Upper lobe of left lung (tissue), 6 donors: ENCODE results near the gene TBC1D1. TPM values are rescaled to one million over a fixed set of nuclear protein-coding genes. Genes with fewer than 3 reads are reported as not detected.
A peak's percentile ranks its signal among the peaks of the same experiment; 100 is the strongest.

Source experiments
- ATAC-seq, 2 donors: fragments of 200-7000 bp; cut with Tn5 transposase; one replicate each; pipeline ENCODE4 v1.9.1; 2022; ENCODE audit warnings: mild to moderate bottlenecking in 2 of 2, moderate library complexity in 2 of 2; ENCODE audit not compliant: low FRiP score in 2 of 2
- DNase-seq, 2 donors: peaks; one replicate each; pipeline ENCODE4 v3.0.0-alpha.2; 2019 to 2020
- H3K27ac ChIP-seq, 4 donors: fragments of 200-600 bp; sonication (generic); one replicate each; pipeline ENCODE4 v1.5.1; 2016 to 2019
- H3K27me3 ChIP-seq, 4 donors: fragments of 200-600 bp; sonication (generic); one replicate each; pipeline ENCODE4 v1.5.1; 2017 to 2019
- H3K36me3 ChIP-seq, 4 donors: fragments of 200-600 bp; sonication (generic); one replicate each; pipeline ENCODE4 v1.5.1; 2016 to 2019
- H3K4me1 ChIP-seq, 4 donors: fragments of 200-600 bp; sonication (generic); one replicate each; pipeline ENCODE4 v1.5.1; 2018 to 2019
- H3K4me3 ChIP-seq, 4 donors: fragments of 200-600 bp; sonication (generic); one replicate each; pipeline ENCODE4 v1.5.1; 2017 to 2019; ENCODE audit warnings: mild to moderate bottlenecking in 2 of 4, moderate library complexity in 1 of 4
- H3K9me3 ChIP-seq, 4 donors: fragments of 200-600 bp; sonication (generic); one replicate each; pipeline ENCODE4 v1.5.1; 2018 to 2019
- CTCF ChIP-seq, 6 experiments: fragments of 450-650 bp in 4 of 6; fragments of 200-600 bp in 2 of 6; sonication (generic) in 2 of 6; IDR thresholded peaks; one replicate each; pipeline ENCODE4 v1.5.1; 2016 to 2019; ENCODE audit warnings: antibody characterized with exemption in 6 of 6
- EP300 ChIP-seq, 4 donors: sonication (generic); formaldehyde crosslinking; IDR thresholded peaks; one replicate each; pipeline ENCODE4 v1.5.1; 2017; ENCODE audit warnings: antibody characterized with exemption in 4 of 4, control low read depth in 2 of 4
- POLR2A ChIP-seq, 4 donors: fragments of 450-650 bp; IDR thresholded peaks; one replicate each; pipeline ENCODE4 v1.5.1; 2016 to 2017; ENCODE audit warnings: antibody characterized with exemption in 4 of 4, mild to moderate bottlenecking in 2 of 4
- POLR2AphosphoS5 ChIP-seq, 2 donors: sonication (generic); formaldehyde crosslinking; IDR thresholded peaks; one replicate each; pipeline ENCODE4 v1.5.1; 2017; ENCODE audit warnings: antibody characterized with exemption in 2 of 2
- WGBS, 2 donors: methylation state at CpG; one replicate each; pipeline ENCODE4 v1.1.5; 2017 to 2018; 5-methylcytosine and 5-hydroxymethylcytosine counted together
- total RNA-seq, 6 donors: library from RNA; depleted of rRNA in 4 of 6; stranded (reverse); fragments of >200 nt in 4 of 6; gene quantifications; one replicate each; pipeline versions ENCODE4 v1.1.0 to v1.2.1, GENCODE V29; 2016 to 2021
- donor health status: DM: no; HTN: no; CAD: no; lungs with moderate emphysema.
- donor health status: DM: no; HTN: yes; CAD: no; lungs with severe emphysema.

The TBC1D1 gene
- total RNA-seq, 6 donors from 2014 or later, result 45.1 to 68.1 (median 58.0) TPM

GRCh38 chr4:38138363-38138762 lies 247.5 kb downstream of the TBC1D1 start:
- H3K27me3 ChIP-seq, result no peaks in the 10 kb centered on the region
- DNase-seq (no peak), ATAC-seq (no peak)
- no peak overlapping the region for H3K27ac ChIP-seq
- H3K9me3 ChIP-seq, result no peaks in the 10 kb centered on the region
- TF ChIP-seq EP300 (IDR thresholded peaks at IDR 0.05) (no peak), POLR2AphosphoS5 (IDR thresholded peaks at IDR 0.05) (no peak), POLR2A (IDR thresholded peaks at IDR 0.05) (no peak), CTCF (IDR thresholded peaks at IDR 0.05) (no peak)
- H3K4me1 ChIP-seq, result no peaks in the 10 kb centered on the region
- H3K4me3 ChIP-seq, result no peak overlapping the region
- 92 to 94% methylated on average over 4 of the region's 4 CpGs for WGBS, 2 donors
- peaks cover 0 to 61% (median 22%) of the 10 kb centered on the region in 4 donors for H3K36me3 ChIP-seq

GRCh38 chr4:38139187-38139586 lies 248.3 kb downstream of the TBC1D1 start:
- Histone ChIP-seq H3K4me3 (no peak overlapping the region), H3K27me3 (no peaks in the 10 kb centered on the region), H3K27ac (no peak overlapping the region), H3K9me3 (no peaks in the 10 kb centered on the region), H3K4me1 (no peaks in the 10 kb centered on the region), H3K36me3 (peaks cover 0 to 53% (median 18%) of the 10 kb centered on the region in 4 donors)
- DNase-seq (no peak), ATAC-seq (no peak)
- TF ChIP-seq POLR2AphosphoS5 (IDR thresholded peaks at IDR 0.05) (no peak), CTCF (IDR thresholded peaks at IDR 0.05) (no peak), POLR2A (IDR thresholded peaks at IDR 0.05) (no peak), EP300 (IDR thresholded peaks at IDR 0.05) (no peak)
- 95 to 98% methylated on average over 4 of the region's 4 CpGs for WGBS, 2 donors

- H3K36me3 ChIP-seq, result peaks cover 0 to 40% (median 15%) of the 10 kb centered on the region in 4 donors
- peaks cover 0 to 6% (median 3%) of the 10 kb centered on the region in 4 donors for H3K4me1 ChIP-seq
- no peaks in the 10 kb centered on the region for H3K9me3 ChIP-seq
- H3K27me3 ChIP-seq, result no peaks in the 10 kb centered on the region
- no peak overlapping the region for H3K4me3 ChIP-seq
- H3K27ac ChIP-seq, result no peak overlapping the region
- no peak for ATAC-seq
- DNase-seq, result no peak
- 89 to 97% methylated on average over 1 of the region's 1 CpG for WGBS, 2 donors
- TF ChIP-seq CTCF (IDR thresholded peaks at IDR 0.05) (no peak), POLR2AphosphoS5 (IDR thresholded peaks at IDR 0.05) (no peak), POLR2A (IDR thresholded peaks at IDR 0.05) (no peak), EP300 (IDR thresholded peaks at IDR 0.05) (no peak)
Observed at GRCh38 chr4:38140643-38141203, 249.8 kb downstream of the TBC1D1 start.

GRCh38 chr4:38141808-38142500 lies 251.1 kb downstream of the TBC1D1 start:
- Histone ChIP-seq H3K9me3 (no peaks in the 10 kb centered on the region), H3K4me1 (peaks cover 0 to 8% (median 5%) of the 10 kb centered on the region in 4 donors), H3K4me3 (no peak overlapping the region), H3K36me3 (peaks cover 0 to 31% (median 14%) of the 10 kb centered on the region in 4 donors), H3K27me3 (no peaks in the 10 kb centered on the region), H3K27ac (no peak overlapping the region)
- TF ChIP-seq CTCF (IDR thresholded peaks at IDR 0.05) (no peak), POLR2A (IDR thresholded peaks at IDR 0.05) (no peak), EP300 (IDR thresholded peaks at IDR 0.05) (no peak), POLR2AphosphoS5 (IDR thresholded peaks at IDR 0.05) (no peak)
- ATAC-seq (peak in 1 of 2 donors; percentile 75), DNase-seq (no peak)
- WGBS, 2 donors, result 92 to 96% methylated on average over 8 of the region's 8 CpGs
